Measurements from ENCODE around the gene IPCEF1. TPM values are rescaled to one million over a fixed set of nuclear protein-coding genes. Genes with fewer than 3 reads are reported as not detected.

Gene IPCEF1
- polyA plus RNA-seq, 4 donors: 5.5 to 8.4 (median 7.0) TPM

DNA sequence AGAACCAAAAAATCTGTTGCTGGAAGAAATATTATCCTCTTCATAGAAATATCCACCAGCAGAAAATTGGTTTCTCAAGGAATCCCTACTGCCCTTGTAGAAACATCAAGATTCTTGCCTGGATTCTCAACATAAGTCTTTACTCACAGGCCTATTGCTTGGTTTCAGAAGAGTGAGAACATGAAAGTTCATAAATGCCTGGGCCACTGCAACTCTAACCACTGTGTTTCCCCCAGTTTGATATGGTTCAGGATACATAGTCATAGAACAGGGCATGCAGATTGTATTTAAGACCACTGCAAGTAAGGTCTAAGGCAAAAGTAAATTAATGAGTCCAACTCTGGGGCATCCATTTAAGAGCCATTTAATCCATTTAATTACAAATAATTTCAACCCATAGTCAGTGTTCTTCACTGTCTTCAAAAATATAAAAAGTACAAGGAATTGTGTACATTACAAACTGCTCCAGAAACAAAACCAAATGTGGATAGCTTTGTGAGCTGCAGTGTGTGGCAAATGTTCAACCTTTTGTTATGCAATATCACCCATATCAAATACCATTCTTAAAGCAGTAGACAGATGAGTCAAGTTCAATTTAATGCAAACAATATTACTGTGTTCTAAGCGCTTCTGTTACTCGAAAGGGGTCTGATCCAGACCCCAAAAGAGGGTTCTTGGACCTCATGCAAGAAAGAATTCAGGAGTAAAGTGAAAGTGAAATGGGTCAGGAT lies 234.2 kb downstream of the IPCEF1 start:
- no peak for DNase-seq (ENCODE audit: low read depth in 4 of 4, low spot score in 2 of 4)

DNA sequence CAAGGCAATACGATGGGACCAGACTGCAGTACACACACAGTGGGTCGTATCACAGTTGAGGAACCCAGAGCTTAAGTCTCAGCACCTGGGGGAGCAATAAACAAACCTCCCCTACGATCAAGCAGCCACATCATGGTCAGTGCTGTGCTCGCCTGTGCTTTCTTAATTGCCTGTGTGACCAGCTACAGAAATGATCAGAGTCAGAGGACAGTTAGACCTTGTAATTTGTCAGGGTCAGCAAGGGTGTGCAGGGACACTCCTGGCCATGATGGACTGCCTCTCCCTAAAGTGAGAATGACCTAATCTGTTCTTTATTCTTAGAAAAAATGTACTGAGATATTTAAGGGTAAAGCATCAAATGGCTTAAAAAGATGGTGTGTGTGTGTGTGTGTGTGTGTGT lies 239.1 kb downstream of the IPCEF1 start:
- no peak for DNase-seq (ENCODE audit: low read depth in 4 of 4, low spot score in 2 of 4)

DNA sequence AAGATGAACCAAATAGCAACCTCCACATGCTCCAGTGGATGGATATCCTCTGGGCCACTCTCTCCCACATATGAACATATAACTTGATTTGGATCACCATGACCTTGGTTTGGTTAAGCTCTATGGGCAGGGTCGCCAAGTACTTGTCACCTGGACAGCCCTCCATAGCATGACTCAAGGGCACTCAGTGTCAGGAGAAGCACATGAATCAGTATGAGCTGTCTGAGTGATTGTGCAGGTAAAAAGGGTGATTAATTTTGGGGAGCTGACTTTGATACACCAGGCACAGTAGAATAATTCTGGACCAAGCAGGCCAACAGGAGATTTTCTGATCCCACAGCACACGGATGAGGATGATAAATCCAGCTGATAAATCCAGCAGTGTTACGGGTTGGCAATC lies 243.2 kb downstream of the IPCEF1 start:
- DNase-seq (ENCODE audit: low read depth in 4 of 4, low spot score in 2 of 4): no peak

GRCh38 chr6:154112181-154112809 lies 244.3 kb downstream of the IPCEF1 start:
- no peak for DNase-seq (ENCODE audit: low read depth in 4 of 4, low spot score in 2 of 4)

- no peak for DNase-seq (ENCODE audit: low read depth in 4 of 4, low spot score in 2 of 4)
Measured at GRCh38 chr6:154111025-154111424, 245.6 kb downstream of the IPCEF1 start.

GRCh38 chr6:154106251-154106650 lies 250.4 kb downstream of the IPCEF1 start:
- DNase-seq (ENCODE audit: low read depth in 4 of 4, low spot score in 2 of 4): no peak

Other genes with a start within 250 kb of the IPCEF1 start
- gene CNKSR3, start 153.9 kb upstream of the IPCEF1 start, polyA plus RNA-seq (ENCODE audit: insufficient read length in 4 of 4): 10 to 100 TPM; 57.4 to 61.0 (median 59.0) TPM